ENCODE data around the gene SPATA9. TPM values are rescaled to one million over a fixed set of nuclear protein-coding genes. Genes with fewer than 3 reads are reported as not detected.

Gene SPATA9
- total RNA-seq, 1 donor from 2014 or later = 0.67 TPM

DNA sequence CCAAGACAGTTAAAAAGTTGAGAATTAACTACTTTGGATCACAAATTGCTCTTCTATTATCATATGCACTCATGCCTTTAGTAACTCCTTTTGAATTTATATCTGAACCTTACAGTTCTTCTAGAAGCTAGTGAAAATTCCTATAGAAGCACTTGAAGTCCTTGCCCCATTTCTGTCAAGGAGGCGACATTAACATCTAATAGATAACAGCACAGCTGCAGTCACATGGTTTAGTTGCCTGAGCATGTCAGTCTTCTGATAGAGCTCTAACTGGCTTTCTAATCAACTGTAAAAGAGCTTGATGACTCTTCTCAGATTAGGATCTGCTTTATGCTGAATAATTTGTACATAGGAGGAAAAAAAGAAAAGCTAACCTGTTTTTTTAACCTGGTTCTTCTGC, 27.2 kb downstream of the SPATA9 start:
- no peak overlapping the region for H3K4me3 Mint-ChIP-seq (ENCODE audit: unreplicated experiment)
- H3K9me3 Mint-ChIP-seq (ENCODE audit: low read depth) = no peaks in the 10 kb centered on the region
- H3K27ac Mint-ChIP-seq (ENCODE audit: unreplicated experiment) = no peak overlapping the region
- DNase-seq (ENCODE audit: low spot score) = no peak
- no peak for TF ChIP-seq CTCF (IDR thresholded peaks at IDR 0.05)
- H3K36me3 Mint-ChIP-seq (ENCODE audit: low read depth) = no peaks in the 10 kb centered on the region
- no peaks in the 10 kb centered on the region for H3K4me1 Mint-ChIP-seq (ENCODE audit: low read depth)
- H3K27me3 Mint-ChIP-seq (ENCODE audit: low read depth) = no peaks in the 10 kb centered on the region

DNA sequence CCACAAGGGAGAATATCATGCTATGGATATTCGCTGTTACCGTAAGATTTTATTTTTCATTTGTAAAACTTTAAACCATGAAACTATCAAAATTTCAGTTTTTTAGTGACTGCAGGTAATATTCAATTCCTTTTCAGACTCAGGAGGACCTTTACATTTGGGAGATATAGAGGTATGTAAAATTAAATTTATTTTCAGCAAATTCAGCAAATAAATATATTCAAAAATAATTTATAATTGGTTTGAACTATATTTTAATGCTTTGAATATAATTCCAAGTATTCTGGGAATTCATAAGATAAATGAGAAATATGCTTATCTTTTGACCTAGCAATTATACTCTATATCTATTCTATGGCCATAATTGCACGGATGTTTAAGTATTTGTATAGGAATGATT, 28.6 kb downstream of the SPATA9 start:
- TF ChIP-seq CTCF (IDR thresholded peaks at IDR 0.05) = no peak
- peaks cover 2% of the 10 kb centered on the region for H3K4me1 Mint-ChIP-seq (ENCODE audit: low read depth)
- no peak overlapping the region for H3K4me3 Mint-ChIP-seq (ENCODE audit: unreplicated experiment)
- no peak for DNase-seq (ENCODE audit: low spot score)
- no peaks in the 10 kb centered on the region for H3K9me3 Mint-ChIP-seq (ENCODE audit: low read depth)
- H3K27me3 Mint-ChIP-seq (ENCODE audit: low read depth) = no peaks in the 10 kb centered on the region
- no peak overlapping the region for H3K27ac Mint-ChIP-seq (ENCODE audit: unreplicated experiment)
- H3K36me3 Mint-ChIP-seq (ENCODE audit: low read depth) = no peaks in the 10 kb centered on the region

- Mint-ChIP-seq H3K27me3 (ENCODE audit: low read depth) (no peaks in the 10 kb centered on the region), H3K36me3 (ENCODE audit: low read depth) (no peaks in the 10 kb centered on the region), H3K27ac (ENCODE audit: unreplicated experiment) (no peak overlapping the region), H3K4me1 (ENCODE audit: low read depth) (peaks cover 7% of the 10 kb centered on the region), H3K4me3 (ENCODE audit: unreplicated experiment) (no peak overlapping the region), H3K9me3 (ENCODE audit: low read depth) (no peaks in the 10 kb centered on the region)
- no peak for DNase-seq (ENCODE audit: low spot score)
- no peak for TF ChIP-seq CTCF (IDR thresholded peaks at IDR 0.05)
These were observed 29.9 kb downstream of the SPATA9 start for GRCh38 chr5:95652849-95653248.

GRCh38 chr5:95649842-95650620, 32.8 kb downstream of the SPATA9 start:
- Mint-ChIP-seq H3K27me3 (ENCODE audit: low read depth) (no peaks in the 10 kb centered on the region), H3K4me1 (ENCODE audit: low read depth) (peaks cover 14% of the 10 kb centered on the region), H3K36me3 (ENCODE audit: low read depth) (no peaks in the 10 kb centered on the region), H3K4me3 (ENCODE audit: unreplicated experiment) (no peak overlapping the region), H3K27ac (ENCODE audit: unreplicated experiment) (no peak overlapping the region), H3K9me3 (ENCODE audit: low read depth) (no peaks in the 10 kb centered on the region)
- DNase-seq (ENCODE audit: low spot score) = no peak
- TF ChIP-seq CTCF (IDR thresholded peaks at IDR 0.05) = no peak

GRCh38 chr5:95649274-95649673, 33.5 kb downstream of the SPATA9 start:
- H3K4me1 Mint-ChIP-seq (ENCODE audit: low read depth) = peaks cover 16% of the 10 kb centered on the region
- no peaks in the 10 kb centered on the region for H3K36me3 Mint-ChIP-seq (ENCODE audit: low read depth)
- no peaks in the 10 kb centered on the region for H3K27me3 Mint-ChIP-seq (ENCODE audit: low read depth)
- H3K4me3 Mint-ChIP-seq (ENCODE audit: unreplicated experiment) = no peak overlapping the region
- TF ChIP-seq CTCF (IDR thresholded peaks at IDR 0.05) = no peak
- H3K27ac Mint-ChIP-seq (ENCODE audit: unreplicated experiment) = no peak overlapping the region
- no peaks in the 10 kb centered on the region for H3K9me3 Mint-ChIP-seq (ENCODE audit: low read depth)
- DNase-seq (ENCODE audit: low spot score) = no peak

Measured in chondrocyte (in vitro differentiated cells).